GM23338 (cell line): Measurements from ENCODE around the gene DPH7. TPM values are rescaled to one million over a fixed set of nuclear protein-coding genes. Genes with fewer than 3 reads are reported as not detected.

Experiments used
- ATAC-seq: fragments of 200-7000 bp; cut with Tn5 transposase; 3 replicates; pipeline ENCODE4 v1.9.1; 2020
- DNase-seq: peaks from one replicate; pipeline ENCODE4 v3.0.0-alpha.2; 2015; ENCODE audit warnings: low spot score
- H2AFZ ChIP-seq: fragments of 200-600 bp; sonication (generic); 2 replicates; pipeline ENCODE4 v1.8.0; 2016; ENCODE audit warnings: antibody characterized with exemption, mild to moderate bottlenecking, moderate library complexity
- H3F3A ChIP-seq: fragments of 200-600 bp; sonication (generic); replicated peaks from 2 replicates; pipeline ENCODE4 v1.8.0; 2017; ENCODE audit warnings: antibody characterized with exemption, mixed run types, low read depth
- H3K27ac ChIP-seq: fragments of 200-600 bp; sonication (generic); 2 replicates; pipeline ENCODE4 v1.6.1; 2016; ENCODE audit warnings: low read depth
- H3K27me3 ChIP-seq: fragments of 200-600 bp; sonication (generic); 2 replicates; pipeline ENCODE4 v1.8.0; 2016; ENCODE audit warnings: mild to moderate bottlenecking, mixed run types, moderate library complexity; ENCODE audit not compliant: insufficient read depth
- H3K36me3 ChIP-seq: fragments of 200-600 bp; sonication (generic); 2 replicates; pipeline ENCODE4 v1.8.0; 2016; ENCODE audit warnings: mild to moderate bottlenecking; ENCODE audit not compliant: insufficient read depth
- H3K4me1 ChIP-seq: fragments of 200-600 bp; sonication (generic); 2 replicates; pipeline ENCODE4 v1.8.0; 2016; ENCODE audit warnings: mild to moderate bottlenecking, moderate library complexity; ENCODE audit not compliant: insufficient read depth
- H3K4me2 ChIP-seq: fragments of 200-600 bp; sonication (generic); 2 replicates; pipeline ENCODE4 v1.7.1; 2017; ENCODE audit warnings: mixed run types
- H3K4me3 ChIP-seq: fragments of 200-600 bp; sonication (generic); 2 replicates; pipeline ENCODE4 v1.6.1; 2016; ENCODE audit warnings: mixed run types
- H3K79me2 ChIP-seq: fragments of 200-600 bp; sonication (generic); replicated peaks from 2 replicates; pipeline ENCODE4 v1.8.0; 2017; ENCODE audit warnings: mild to moderate bottlenecking; ENCODE audit not compliant: insufficient read depth
- H3K9me2 ChIP-seq: fragments of 200-600 bp; sonication (generic); 2 replicates; pipeline ENCODE4 v1.8.0; 2017; ENCODE audit not compliant: insufficient read depth
- H4K20me1 ChIP-seq: fragments of 200-600 bp; sonication (generic); replicated peaks from 2 replicates; pipeline ENCODE4 v1.8.0; 2017; ENCODE audit warnings: mild to moderate bottlenecking; ENCODE audit not compliant: insufficient read depth
- H3K27ac Mint-ChIP-seq: 2 replicates; pipeline ENCODE4 v1.8.0; 2020; ENCODE audit warnings: inconsistent platforms, mild to moderate bottlenecking, moderate library complexity, mixed read lengths
- H3K27me3 Mint-ChIP-seq: 3 replicates; pipeline ENCODE4 v1.8.0; 2022; ENCODE audit warnings: low read depth, mild to moderate bottlenecking, moderate library complexity, mixed read lengths, inconsistent platforms; ENCODE audit not compliant: insufficient read depth, poor library complexity
- H3K36me3 Mint-ChIP-seq: 3 replicates; pipeline ENCODE4 v1.8.0; 2021; ENCODE audit warnings: low read depth, mild to moderate bottlenecking, inconsistent platforms, moderate library complexity, mixed read lengths
- H3K4me1 Mint-ChIP-seq: 3 replicates; pipeline ENCODE4 v1.8.0; 2020; ENCODE audit warnings: mild to moderate bottlenecking, inconsistent platforms, mixed read lengths
- H3K4me3 Mint-ChIP-seq: 3 replicates; pipeline ENCODE4 v1.8.0; 2021; ENCODE audit warnings: moderate library complexity, mild to moderate bottlenecking, inconsistent platforms, mixed read lengths
- H3K9me3 Mint-ChIP-seq: 3 replicates; pipeline ENCODE4 v1.8.0; 2020; ENCODE audit warnings: moderate library complexity, mild to moderate bottlenecking, inconsistent platforms, mixed read lengths
- EZH2 ChIP-seq: fragments of 200-600 bp; sonication (generic); IDR thresholded peaks from one replicate; pipeline ENCODE4 v1.8.0; 2017; ENCODE audit warnings: antibody characterized with exemption, mild to moderate bottlenecking, low read depth; ENCODE audit not compliant: unreplicated experiment
- EZH2phosphoT487 ChIP-seq: fragments of 200-600 bp; sonication (generic); IDR thresholded peaks from one replicate; pipeline ENCODE4 v1.8.1; 2018; ENCODE audit warnings: antibody characterized with exemption; ENCODE audit not compliant: unreplicated experiment
- JUNB ChIP-seq: IDR thresholded peaks from one replicate; pipeline ENCODE4 v1.6.1; 2016; ENCODE audit warnings: antibody characterized with exemption; ENCODE audit not compliant: unreplicated experiment
- NANOG ChIP-seq: IDR thresholded peaks from 2 replicates; pipeline ENCODE4 v1.6.1; 2016; ENCODE audit warnings: antibody characterized with exemption, borderline replicate concordance
- POLR2AphosphoS5 ChIP-seq: IDR thresholded peaks from 2 replicates; pipeline ENCODE4 v1.6.1; 2016; ENCODE audit warnings: antibody characterized with exemption, low read depth
- STAT1 ChIP-seq: IDR thresholded peaks from one replicate; pipeline ENCODE4 v1.6.1; 2016; ENCODE audit warnings: antibody characterized with exemption; ENCODE audit not compliant: unreplicated experiment
- ZNF114 ChIP-seq: fragments of 250-450 bp; sonication (Bioruptor Pico); IDR thresholded peaks from 2 replicates; pipeline ENCODE4 v1.5.0; 2020; ENCODE audit warnings: mild to moderate bottlenecking, moderate library complexity
- polyA plus RNA-seq: library from polyadenylated mRNA; unstranded; fragments of >200 nt; fragmentation: Nextera tagmentation; extraction: Ambion mirVana; gene quantifications from 2 replicates; pipeline ENCODE4 v1.2.1, GENCODE V29; 2016
- total RNA-seq: library from RNA; depleted of rRNA; stranded (reverse); fragments of >200 nt; shearing (Covaris generic); gene quantifications from 2 replicates; pipeline ENCODE4 v1.2.3, GENCODE V29; 2014
- TF ChIP-seq, protein P1 (sequence below): IDR thresholded peaks from one replicate; pipeline ENCODE4 v1.6.1; 2018; ENCODE audit warnings: antibody characterized with exemption; ENCODE audit not compliant: unreplicated experiment
- TF ChIP-seq, protein P2 (sequence below): fragments of 250-450 bp; sonication (Bioruptor Pico); IDR thresholded peaks from 2 replicates; pipeline ENCODE4 v1.5.0; 2020; ENCODE audit warnings: mild to moderate bottlenecking, moderate library complexity
- TF ChIP-seq, protein P3 (sequence below), 2 experiments: fragments of 200-600 bp in 1 of 2; sonication (generic) in 1 of 2; conservative IDR thresholded peaks; 2 replicates each; pipeline versions ENCODE4 v1.5.1 to v1.6.1; 2016 to 2017; ENCODE audit warnings: antibody characterized with exemption in 2 of 2, low read depth in 2 of 2, mild to moderate bottlenecking in 2 of 2, moderate library complexity in 1 of 2
- TF ChIP-seq, protein P4 (sequence below): IDR thresholded peaks from 2 replicates; pipeline ENCODE4 v1.6.1; 2016; ENCODE audit warnings: antibody characterized with exemption

The DPH7 gene
- total and polyA plus RNA-seq, 2 experiments from 2014 or later: 44.5 to 68.8 TPM

DNA sequence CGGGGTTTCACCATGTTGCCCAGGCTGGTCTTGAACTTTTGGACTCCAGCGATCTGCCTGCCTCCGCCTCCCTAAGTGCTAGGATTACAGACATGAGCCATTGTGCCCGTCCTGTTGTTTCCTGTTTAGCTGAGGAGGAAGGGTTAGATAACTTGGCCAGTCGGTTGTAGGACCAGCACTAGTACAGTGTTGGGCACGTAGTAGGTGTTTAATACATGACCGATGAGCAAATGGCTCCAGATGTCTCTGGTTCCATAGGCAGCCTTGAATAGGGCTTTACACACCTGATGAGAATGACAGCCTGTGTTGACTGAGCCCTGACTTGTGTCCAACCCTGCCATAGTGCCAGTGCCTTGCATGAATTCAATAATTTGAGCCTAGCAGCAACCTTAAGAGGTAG lies 41.9 kb upstream of the DPH7 start:
- Mint-ChIP-seq H3K27ac (no peak overlapping the region), H3K36me3 (peaks cover 58% of the 10 kb centered on the region), H3K4me1 (peaks cover 36% of the 10 kb centered on the region), H3K9me3 (no peaks in the 10 kb centered on the region; the same call in 1 of the 3 replicates), H3K27me3 (peaks cover 15% of the 10 kb centered on the region), H3K4me3 (peak overlapping the region; percentile 93)
- ATAC-seq (no peak), DNase-seq (no peak)
- no peaks in the 10 kb centered on the region for H3K9me2 ChIP-seq
- H3K4me2 ChIP-seq: peak overlapping the region; percentile 96; the same call in 1 of the 2 replicates
- peaks cover 43% of the 10 kb centered on the region for H4K20me1 ChIP-seq
- H3K27ac ChIP-seq: 0 out of 2 replicates have a peak overlapping the region, but pooled peaks have one; percentile 39
- TF ChIP-seq, protein P1, sequence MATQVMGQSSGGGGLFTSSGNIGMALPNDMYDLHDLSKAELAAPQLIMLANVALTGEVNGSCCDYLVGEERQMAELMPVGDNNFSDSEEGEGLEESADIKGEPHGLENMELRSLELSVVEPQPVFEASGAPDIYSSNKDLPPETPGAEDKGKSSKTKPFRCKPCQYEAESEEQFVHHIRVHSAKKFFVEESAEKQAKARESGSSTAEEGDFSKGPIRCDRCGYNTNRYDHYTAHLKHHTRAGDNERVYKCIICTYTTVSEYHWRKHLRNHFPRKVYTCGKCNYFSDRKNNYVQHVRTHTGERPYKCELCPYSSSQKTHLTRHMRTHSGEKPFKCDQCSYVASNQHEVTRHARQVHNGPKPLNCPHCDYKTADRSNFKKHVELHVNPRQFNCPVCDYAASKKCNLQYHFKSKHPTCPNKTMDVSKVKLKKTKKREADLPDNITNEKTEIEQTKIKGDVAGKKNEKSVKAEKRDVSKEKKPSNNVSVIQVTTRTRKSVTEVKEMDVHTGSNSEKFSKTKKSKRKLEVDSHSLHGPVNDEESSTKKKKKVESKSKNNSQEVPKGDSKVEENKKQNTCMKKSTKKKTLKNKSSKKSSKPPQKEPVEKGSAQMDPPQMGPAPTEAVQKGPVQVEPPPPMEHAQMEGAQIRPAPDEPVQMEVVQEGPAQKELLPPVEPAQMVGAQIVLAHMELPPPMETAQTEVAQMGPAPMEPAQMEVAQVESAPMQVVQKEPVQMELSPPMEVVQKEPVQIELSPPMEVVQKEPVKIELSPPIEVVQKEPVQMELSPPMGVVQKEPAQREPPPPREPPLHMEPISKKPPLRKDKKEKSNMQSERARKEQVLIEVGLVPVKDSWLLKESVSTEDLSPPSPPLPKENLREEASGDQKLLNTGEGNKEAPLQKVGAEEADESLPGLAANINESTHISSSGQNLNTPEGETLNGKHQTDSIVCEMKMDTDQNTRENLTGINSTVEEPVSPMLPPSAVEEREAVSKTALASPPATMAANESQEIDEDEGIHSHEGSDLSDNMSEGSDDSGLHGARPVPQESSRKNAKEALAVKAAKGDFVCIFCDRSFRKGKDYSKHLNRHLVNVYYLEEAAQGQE: no peak
- TF ChIP-seq NANOG (no peak), JUNB (no peak), EZH2 (no peak), POLR2AphosphoS5 (no peak), EZH2phosphoT487 (no peak), ZNF114 (CRISPR knock-in tag) (no peak), STAT1 (no peak)
- TF ChIP-seq, protein P2, sequence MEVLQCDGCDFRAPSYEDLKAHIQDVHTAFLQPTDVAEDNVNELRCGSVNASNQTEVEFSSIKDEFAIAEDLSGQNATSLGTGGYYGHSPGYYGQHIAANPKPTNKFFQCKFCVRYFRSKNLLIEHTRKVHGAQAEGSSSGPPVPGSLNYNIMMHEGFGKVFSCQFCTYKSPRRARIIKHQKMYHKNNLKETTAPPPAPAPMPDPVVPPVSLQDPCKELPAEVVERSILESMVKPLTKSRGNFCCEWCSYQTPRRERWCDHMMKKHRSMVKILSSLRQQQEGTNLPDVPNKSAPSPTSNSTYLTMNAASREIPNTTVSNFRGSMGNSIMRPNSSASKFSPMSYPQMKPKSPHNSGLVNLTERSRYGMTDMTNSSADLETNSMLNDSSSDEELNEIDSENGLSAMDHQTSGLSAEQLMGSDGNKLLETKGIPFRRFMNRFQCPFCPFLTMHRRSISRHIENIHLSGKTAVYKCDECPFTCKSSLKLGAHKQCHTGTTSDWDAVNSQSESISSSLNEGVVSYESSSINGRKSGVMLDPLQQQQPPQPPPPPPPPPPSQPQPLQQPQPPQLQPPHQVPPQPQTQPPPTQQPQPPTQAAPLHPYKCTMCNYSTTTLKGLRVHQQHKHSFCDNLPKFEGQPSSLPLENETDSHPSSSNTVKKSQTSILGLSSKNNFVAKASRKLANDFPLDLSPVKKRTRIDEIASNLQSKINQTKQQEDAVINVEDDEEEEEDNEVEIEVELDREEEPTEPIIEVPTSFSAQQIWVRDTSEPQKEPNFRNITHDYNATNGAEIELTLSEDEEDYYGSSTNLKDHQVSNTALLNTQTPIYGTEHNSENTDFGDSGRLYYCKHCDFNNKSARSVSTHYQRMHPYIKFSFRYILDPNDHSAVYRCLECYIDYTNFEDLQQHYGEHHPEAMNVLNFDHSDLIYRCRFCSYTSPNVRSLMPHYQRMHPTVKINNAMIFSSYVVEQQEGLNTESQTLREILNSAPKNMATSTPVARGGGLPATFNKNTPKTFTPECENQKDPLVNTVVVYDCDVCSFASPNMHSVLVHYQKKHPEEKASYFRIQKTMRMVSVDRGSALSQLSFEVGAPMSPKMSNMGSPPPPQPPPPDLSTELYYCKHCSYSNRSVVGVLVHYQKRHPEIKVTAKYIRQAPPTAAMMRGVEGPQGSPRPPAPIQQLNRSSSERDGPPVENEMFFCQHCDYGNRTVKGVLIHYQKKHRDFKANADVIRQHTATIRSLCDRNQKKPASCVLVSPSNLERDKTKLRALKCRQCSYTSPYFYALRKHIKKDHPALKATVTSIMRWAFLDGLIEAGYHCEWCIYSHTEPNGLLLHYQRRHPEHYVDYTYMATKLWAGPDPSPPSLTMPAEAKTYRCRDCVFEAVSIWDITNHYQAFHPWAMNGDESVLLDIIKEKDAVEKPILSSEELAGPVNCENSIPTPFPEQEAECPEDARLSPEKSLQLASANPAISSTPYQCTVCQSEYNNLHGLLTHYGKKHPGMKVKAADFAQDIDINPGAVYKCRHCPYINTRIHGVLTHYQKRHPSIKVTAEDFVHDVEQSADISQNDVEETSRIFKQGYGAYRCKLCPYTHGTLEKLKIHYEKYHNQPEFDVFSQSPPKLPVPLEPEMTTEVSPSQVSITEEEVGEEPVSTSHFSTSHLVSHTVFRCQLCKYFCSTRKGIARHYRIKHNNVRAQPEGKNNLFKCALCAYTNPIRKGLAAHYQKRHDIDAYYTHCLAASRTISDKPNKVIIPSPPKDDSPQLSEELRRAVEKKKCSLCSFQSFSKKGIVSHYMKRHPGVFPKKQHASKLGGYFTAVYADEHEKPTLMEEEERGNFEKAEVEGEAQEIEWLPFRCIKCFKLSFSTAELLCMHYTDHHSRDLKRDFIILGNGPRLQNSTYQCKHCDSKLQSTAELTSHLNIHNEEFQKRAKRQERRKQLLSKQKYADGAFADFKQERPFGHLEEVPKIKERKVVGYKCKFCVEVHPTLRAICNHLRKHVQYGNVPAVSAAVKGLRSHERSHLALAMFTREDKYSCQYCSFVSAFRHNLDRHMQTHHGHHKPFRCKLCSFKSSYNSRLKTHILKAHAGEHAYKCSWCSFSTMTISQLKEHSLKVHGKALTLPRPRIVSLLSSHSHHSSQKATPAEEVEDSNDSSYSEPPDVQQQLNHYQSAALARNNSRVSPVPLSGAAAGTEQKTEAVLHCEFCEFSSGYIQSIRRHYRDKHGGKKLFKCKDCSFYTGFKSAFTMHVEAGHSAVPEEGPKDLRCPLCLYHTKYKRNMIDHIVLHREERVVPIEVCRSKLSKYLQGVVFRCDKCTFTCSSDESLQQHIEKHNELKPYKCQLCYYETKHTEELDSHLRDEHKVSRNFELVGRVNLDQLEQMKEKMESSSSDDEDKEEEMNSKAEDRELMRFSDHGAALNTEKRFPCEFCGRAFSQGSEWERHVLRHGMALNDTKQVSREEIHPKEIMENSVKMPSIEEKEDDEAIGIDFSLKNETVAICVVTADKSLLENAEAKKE (CRISPR knock-in tag): no peak
- TF ChIP-seq, protein P3, sequence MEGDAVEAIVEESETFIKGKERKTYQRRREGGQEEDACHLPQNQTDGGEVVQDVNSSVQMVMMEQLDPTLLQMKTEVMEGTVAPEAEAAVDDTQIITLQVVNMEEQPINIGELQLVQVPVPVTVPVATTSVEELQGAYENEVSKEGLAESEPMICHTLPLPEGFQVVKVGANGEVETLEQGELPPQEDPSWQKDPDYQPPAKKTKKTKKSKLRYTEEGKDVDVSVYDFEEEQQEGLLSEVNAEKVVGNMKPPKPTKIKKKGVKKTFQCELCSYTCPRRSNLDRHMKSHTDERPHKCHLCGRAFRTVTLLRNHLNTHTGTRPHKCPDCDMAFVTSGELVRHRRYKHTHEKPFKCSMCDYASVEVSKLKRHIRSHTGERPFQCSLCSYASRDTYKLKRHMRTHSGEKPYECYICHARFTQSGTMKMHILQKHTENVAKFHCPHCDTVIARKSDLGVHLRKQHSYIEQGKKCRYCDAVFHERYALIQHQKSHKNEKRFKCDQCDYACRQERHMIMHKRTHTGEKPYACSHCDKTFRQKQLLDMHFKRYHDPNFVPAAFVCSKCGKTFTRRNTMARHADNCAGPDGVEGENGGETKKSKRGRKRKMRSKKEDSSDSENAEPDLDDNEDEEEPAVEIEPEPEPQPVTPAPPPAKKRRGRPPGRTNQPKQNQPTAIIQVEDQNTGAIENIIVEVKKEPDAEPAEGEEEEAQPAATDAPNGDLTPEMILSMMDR (conservative IDR thresholded peaks at IDR 0.05; ENCODE audit: low read depth in 2 of 2): no peak
- TF ChIP-seq, protein P4, sequence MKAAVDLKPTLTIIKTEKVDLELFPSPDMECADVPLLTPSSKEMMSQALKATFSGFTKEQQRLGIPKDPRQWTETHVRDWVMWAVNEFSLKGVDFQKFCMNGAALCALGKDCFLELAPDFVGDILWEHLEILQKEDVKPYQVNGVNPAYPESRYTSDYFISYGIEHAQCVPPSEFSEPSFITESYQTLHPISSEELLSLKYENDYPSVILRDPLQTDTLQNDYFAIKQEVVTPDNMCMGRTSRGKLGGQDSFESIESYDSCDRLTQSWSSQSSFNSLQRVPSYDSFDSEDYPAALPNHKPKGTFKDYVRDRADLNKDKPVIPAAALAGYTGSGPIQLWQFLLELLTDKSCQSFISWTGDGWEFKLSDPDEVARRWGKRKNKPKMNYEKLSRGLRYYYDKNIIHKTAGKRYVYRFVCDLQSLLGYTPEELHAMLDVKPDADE: no peak
- H3K4me1 ChIP-seq: peaks cover 25% of the 10 kb centered on the region
- no peaks in the 10 kb centered on the region for H3K27me3 ChIP-seq
- no peak overlapping the region for H2AFZ ChIP-seq
- H3K36me3 ChIP-seq: no peaks in the 10 kb centered on the region
- H3K4me3 ChIP-seq: peak overlapping the region; percentile 99
- H3K79me2 ChIP-seq: peaks cover 77% of the 10 kb centered on the region
- peaks cover 34% of the 10 kb centered on the region for H3F3A ChIP-seq
